ENCODE measurements around the gene EPC2.

- no peak for TF ChIP-seq SUZ12 (IDR thresholded peaks at IDR 0.05; ENCODE audit: extremely low read depth, insufficient read depth, insufficient read length)
- TF ChIP-seq ZNF274 (IDR thresholded peaks at IDR 0.05; ENCODE audit: low read depth, low read length), result no peak
These were observed 76.0 kb downstream of the EPC2 start for GRCh38 chr2:148720501-148721001.
